ENCODE measurements around the gene SEZ6L2. TPM values are rescaled to one million over a fixed set of nuclear protein-coding genes. Genes with fewer than 3 reads are reported as not detected.
A peak's percentile ranks its signal among the peaks of the same experiment; 100 is the strongest.

The SEZ6L2 gene
- total and polyA plus RNA-seq, 9 of the 15 experiments (the other 6 are each of a cell fraction or from before 2014, with no cell fraction given), result 0.10 to 2.1 (median 0.72) TPM

DNA sequence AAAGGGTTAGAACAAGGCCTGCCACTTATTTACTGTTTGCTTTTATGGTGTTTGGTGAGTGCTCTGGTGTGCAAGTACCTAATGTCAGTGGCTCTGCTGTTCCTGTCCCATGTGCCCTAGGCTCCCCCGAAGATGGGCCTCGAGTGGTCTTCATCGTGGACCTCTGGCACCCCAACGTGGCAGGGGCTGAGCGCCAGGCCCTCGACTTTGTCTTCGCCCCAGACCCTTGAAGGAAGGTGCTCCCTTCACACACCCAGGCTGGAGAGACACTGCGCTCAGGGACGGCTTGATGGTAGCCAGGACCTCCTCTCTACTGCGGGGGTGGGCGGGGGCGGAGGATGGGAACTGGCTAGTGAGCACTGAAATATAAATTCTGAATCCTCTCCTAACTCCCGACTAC is 6.3 kb upstream of the SEZ6L2 start:
- Histone ChIP-seq H3K4me1 (replicated peaks in 1 of 2; ENCODE audit: control insufficient read depth in 2 of 2, insufficient read depth in 2 of 2, low read length in 2 of 2) (peaks cover 0 to 22% of the 10 kb centered on the region in 2 experiments; a peak in 2 of 5 replicates), H3K27me3 (ENCODE audit: control insufficient read depth in 2 of 2, insufficient read depth in 2 of 2, low read length in 2 of 2) (peaks cover 7 to 10% of the 10 kb centered on the region in 2 experiments; a peak in 3 of 5 replicates), H3K4me3 (no peak overlapping the region), H4K20me1 (replicated peaks; ENCODE audit: control insufficient read depth, insufficient read depth, low read length) (no peaks in the 10 kb centered on the region; the same call in 1 of the 2 replicates), H3K4me2 (ENCODE audit: insufficient read depth, low read length) (no peak overlapping the region), H3K79me2 (ENCODE audit: control insufficient read depth, insufficient read depth, low read length) (no peaks in the 10 kb centered on the region), H3K9me3 (replicated peaks; ENCODE audit: control insufficient read depth, insufficient read depth, low read depth, low read length) (no peaks in the 10 kb centered on the region), H3K36me3 (ENCODE audit: control insufficient read depth, insufficient read depth, low read length) (no peaks in the 10 kb centered on the region), H3K27ac (ENCODE audit: extremely low read depth, low read depth, low read length) (no peak overlapping the region), H3K9me1 (ENCODE audit: control insufficient read depth, insufficient read depth, low read length) (no peaks in the 10 kb centered on the region), H2AFZ (ENCODE audit: low read depth, low read length) (no peak overlapping the region), H3K9ac (ENCODE audit: insufficient read depth in 1 of 2, low read depth in 2 of 2, low read length in 2 of 2) (peak overlapping the region in 1 of 2 experiments; percentile 68; a peak in 2 of 4 replicates)
- DNase-seq (ENCODE audit: extremely low read depth in 1 of 4, low spot score in 3 of 4) (no peak), ATAC-seq (peak; percentile 27; the same call in 1 of the 3 replicates), FAIRE-seq (no peak)
- POLR2A ChIA-PET, result no interaction called here
- BruUV-seq (replicated peaks), result no TSS peak
- WGBS (ENCODE audit: insufficient coverage, low coverage, missing lambda C conversion rate), result 28% methylated on average over 10 of the region's 13 CpGs
- intact Hi-C loops (cut with micrococcal nuclease), result no loop called here
- no peak for TF ChIP-seq DPF2 (IDR thresholded peaks at IDR 0.05)
- TF ChIP-seq POLR2G (IDR thresholded peaks at IDR 0.05; ENCODE audit: low read depth, low read length), result peak; percentile 47
- peak; percentile 34 for TF ChIP-seq POLR2B (IDR thresholded peaks at IDR 0.05; ENCODE audit: low read depth, partially characterized antibody)
- in situ Hi-C loops (cut with MboI), result no loop called here
- CTCF ChIA-PET (ENCODE audit: low intra/inter-chr PET ratio), result no interaction called here

- Histone ChIP-seq H3K9ac (ENCODE audit: insufficient read depth in 1 of 2, low read depth in 2 of 2, low read length in 2 of 2) (no peak overlapping the region), H3K4me1 (replicated peaks in 1 of 2; ENCODE audit: control insufficient read depth in 2 of 2, insufficient read depth in 2 of 2, low read length in 2 of 2) (peaks cover 0 to 29% of the 10 kb centered on the region in 2 experiments; a peak in 3 of 5 replicates), H3K9me1 (ENCODE audit: control insufficient read depth, insufficient read depth, low read length) (no peaks in the 10 kb centered on the region), H3K4me3 (no peak overlapping the region), H3K4me2 (ENCODE audit: insufficient read depth, low read length) (no peak overlapping the region), H3K36me3 (ENCODE audit: control insufficient read depth, insufficient read depth, low read length) (no peaks in the 10 kb centered on the region), H3K27me3 (ENCODE audit: control insufficient read depth in 2 of 2, insufficient read depth in 2 of 2, low read length in 2 of 2) (peaks cover 7 to 10% of the 10 kb centered on the region in 2 experiments; a peak in 4 of 5 replicates), H4K20me1 (replicated peaks; ENCODE audit: control insufficient read depth, insufficient read depth, low read length) (no peaks in the 10 kb centered on the region; the same call in 1 of the 2 replicates), H2AFZ (ENCODE audit: low read depth, low read length) (no peak overlapping the region), H3K27ac (ENCODE audit: extremely low read depth, low read depth, low read length) (no peak overlapping the region), H3K79me2 (ENCODE audit: control insufficient read depth, insufficient read depth, low read length) (no peaks in the 10 kb centered on the region), H3K9me3 (replicated peaks; ENCODE audit: control insufficient read depth, insufficient read depth, low read depth, low read length) (no peaks in the 10 kb centered on the region)
- DNase-seq (ENCODE audit: extremely low read depth in 1 of 4, low spot score in 3 of 4) (no peak), FAIRE-seq (no peak), ATAC-seq (no peak)
- in situ Hi-C loops (cut with MboI), result no loop called here
- TF ChIP-seq YBX1 (IDR thresholded peaks at IDR 0.05), result no peak
- no peak for TF ChIP-seq KDM5B (IDR thresholded peaks at IDR 0.05; ENCODE audit: insufficient replicate concordance, low read depth, low read length)
- TF ChIP-seq ZKSCAN8 (CRISPR knock-in tag; IDR thresholded peaks at IDR 0.05), result no peak
- TF ChIP-seq, protein P1, sequence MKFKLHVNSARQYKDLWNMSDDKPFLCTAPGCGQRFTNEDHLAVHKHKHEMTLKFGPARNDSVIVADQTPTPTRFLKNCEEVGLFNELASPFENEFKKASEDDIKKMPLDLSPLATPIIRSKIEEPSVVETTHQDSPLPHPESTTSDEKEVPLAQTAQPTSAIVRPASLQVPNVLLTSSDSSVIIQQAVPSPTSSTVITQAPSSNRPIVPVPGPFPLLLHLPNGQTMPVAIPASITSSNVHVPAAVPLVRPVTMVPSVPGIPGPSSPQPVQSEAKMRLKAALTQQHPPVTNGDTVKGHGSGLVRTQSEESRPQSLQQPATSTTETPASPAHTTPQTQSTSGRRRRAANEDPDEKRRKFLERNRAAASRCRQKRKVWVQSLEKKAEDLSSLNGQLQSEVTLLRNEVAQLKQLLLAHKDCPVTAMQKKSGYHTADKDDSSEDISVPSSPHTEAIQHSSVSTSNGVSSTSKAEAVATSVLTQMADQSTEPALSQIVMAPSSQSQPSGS (CRISPR knock-in tag; IDR thresholded peaks at IDR 0.05), result no peak
- no peak for TF ChIP-seq SNRNP70 (optimal IDR thresholded peaks at IDR 0.05; ENCODE audit: low read depth, low read length)
- TF ChIP-seq TRIM28 (IDR thresholded peaks at IDR 0.05), result no peak
- no peak for TF ChIP-seq RBM15 (IDR thresholded peaks at IDR 0.05; ENCODE audit: insufficient read depth, low read length)
- TF ChIP-seq ZNF57 (CRISPR knock-in tag; IDR thresholded peaks at IDR 0.05), result no peak
- TF ChIP-seq FOXK2 (conservative IDR thresholded peaks at IDR 0.05 in 1 of 2, IDR thresholded peaks at IDR 0.05 in 1 of 2; ENCODE audit: low read depth in 2 of 2), result no peak
- no peak for TF ChIP-seq ZNF3 (CRISPR knock-in tag; IDR thresholded peaks at IDR 0.05)
- CTCF ChIA-PET (ENCODE audit: low intra/inter-chr PET ratio), result interaction anchor here (0.6 kb wide), 1 partner anchor 246 kb away, joined by 3 read pairs; no protein-coding TSS in a partner anchor
- intact Hi-C loops (cut with micrococcal nuclease), result no loop called here
- POLR2A ChIA-PET, result interaction anchor here (1.0 to 1.1 kb wide), 2 partner anchors 39 to 102 kb away, joined by 3 read pairs; no protein-coding TSS in a partner anchor
- 45% methylated on average over 7 of the region's 7 CpGs for WGBS (ENCODE audit: insufficient coverage, low coverage, missing lambda C conversion rate)
- BruUV-seq (replicated peaks), result no TSS peak
These were observed 5.6 kb upstream of the SEZ6L2 start for GRCh38 chr16:29904947-29905346.

Data from K562 (cell line).